Esophagus squamous epithelium (tissue), 4 donors: ENCODE results near the gene SLC16A9.

Experiments used
- CTCF ChIP-seq, 6 experiments: fragments of 450-650 bp in 4 of 6; fragments of 200-600 bp in 2 of 6; sonication (generic) in 2 of 6; IDR thresholded peaks; one replicate each; pipeline ENCODE4 v1.5.1; 2016 to 2019; ENCODE audit warnings: antibody characterized with exemption in 6 of 6, mild to moderate bottlenecking in 4 of 6, moderate library complexity in 4 of 6
- POLR2A ChIP-seq, 4 donors: fragments of 450-650 bp; IDR thresholded peaks; one replicate each; pipeline ENCODE4 v1.6.1; 2017; ENCODE audit warnings: antibody characterized with exemption in 4 of 4, mild to moderate bottlenecking in 4 of 4, moderate library complexity in 3 of 4

- TF ChIP-seq CTCF (IDR thresholded peaks at IDR 0.05) (no peak), POLR2A (IDR thresholded peaks at IDR 0.05) (no peak)
These were observed 98.6 kb downstream of the SLC16A9 start for GRCh38 chr10:59611048-59611447.
